NCI-H146 treated with DMSO at 0.1 percent for 48 hours (cell line): ENCODE results near the gene STAT3.

Source experiments
- DNase-seq: peaks from one replicate; lab custom pipeline; 2025; ENCODE audit not compliant: unreplicated experiment; lab: John Stamatoyannopoulos, UW

STAT3 gene

DNA sequence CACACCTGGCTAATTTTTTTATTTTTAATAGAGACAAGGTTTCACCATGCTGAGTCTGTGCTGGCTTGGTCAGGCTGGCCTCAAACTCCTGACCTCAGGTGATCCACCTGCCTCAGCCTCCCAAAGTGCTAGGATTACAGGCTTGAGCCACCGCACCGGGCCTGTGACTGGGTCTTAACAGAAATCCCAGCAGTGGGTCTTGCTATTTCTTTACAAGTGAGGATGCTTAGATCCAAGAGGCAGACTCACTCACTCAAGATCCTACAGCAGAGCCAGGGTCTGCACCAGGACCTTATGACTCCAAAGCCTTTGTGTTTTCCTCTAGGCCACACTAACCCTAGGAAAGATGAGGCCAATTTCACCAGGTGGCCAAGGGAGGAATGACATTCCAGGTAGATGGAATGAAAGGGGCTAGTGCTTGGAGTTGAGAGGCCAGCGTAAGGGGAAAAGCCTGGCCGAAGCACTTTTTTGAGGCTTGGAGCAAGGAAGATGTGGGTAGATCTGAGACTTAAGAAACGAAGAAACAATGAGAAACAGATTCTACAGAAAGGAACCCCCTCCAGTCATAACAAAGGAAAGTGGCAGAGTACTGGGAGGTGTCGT is 105.7 kb downstream of the STAT3 start:
- DNase-seq: no peak

DNA sequence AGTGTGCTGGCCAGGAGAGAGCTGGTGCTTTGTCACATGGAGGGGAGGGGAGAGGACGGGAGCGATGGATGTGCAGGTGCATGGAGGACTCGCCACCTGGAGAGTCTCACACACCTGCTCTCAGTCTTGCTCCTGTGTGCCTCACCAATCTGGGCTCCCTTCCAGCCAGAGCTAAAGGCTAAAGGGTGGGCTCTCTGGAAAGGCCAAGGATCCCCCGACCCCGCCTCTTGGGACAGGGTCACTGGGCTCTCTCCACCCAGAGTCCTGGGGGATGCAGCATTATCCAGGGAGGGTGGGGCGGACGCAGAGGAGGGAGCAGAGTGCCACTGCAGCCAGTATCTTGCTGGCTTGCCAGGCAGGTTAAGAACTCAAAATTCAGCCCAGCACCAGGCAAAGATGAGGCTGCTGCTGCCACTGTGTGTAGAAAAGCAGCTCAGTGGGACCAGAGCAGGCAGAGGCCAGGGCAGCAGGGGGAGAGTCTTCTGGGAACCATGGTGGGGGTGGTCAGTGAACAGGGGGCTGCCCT is 106.6 kb downstream of the STAT3 start:
- DNase-seq: peak; percentile 90

DNA sequence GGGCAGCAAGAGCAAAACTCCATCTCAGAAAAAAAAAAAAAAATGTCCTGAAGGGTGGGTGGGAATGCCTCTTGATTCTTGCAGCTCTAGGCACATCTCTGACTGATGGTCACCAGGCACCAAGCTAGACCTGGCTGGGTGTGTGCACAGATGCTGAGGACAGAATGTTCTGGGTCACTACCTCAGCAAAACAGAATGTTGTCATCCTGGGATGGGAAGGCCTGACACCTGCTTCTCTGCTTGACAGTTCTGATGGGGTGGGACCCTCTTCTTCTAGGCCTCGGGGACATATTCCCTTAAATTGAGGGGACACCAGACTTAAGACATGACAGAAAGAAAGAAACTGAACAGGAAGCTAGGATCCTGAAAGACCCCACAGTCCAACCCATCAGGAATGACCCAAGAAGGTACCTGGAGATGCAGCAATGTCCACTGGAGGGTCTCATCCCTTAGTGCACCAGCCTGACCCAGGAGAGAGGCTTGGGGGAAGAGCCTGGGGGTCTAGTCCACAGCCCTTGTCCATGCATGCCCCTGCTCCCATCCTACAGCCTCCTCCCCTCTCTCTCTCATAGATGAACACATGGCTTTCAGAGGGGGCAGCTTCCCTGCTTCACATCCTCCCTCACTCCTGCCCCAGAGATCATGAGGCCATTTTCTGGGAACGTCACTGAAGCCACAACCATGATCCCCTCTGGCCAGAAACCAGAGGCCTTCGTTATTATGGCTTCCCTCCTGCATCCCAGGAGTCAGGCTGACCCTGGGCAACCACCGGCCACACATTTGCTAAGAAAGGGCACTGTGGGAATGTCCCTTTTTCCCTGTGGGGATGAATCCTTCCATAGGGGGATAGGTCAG is 108.2 kb downstream of the STAT3 start:
- no peak for DNase-seq

DNA sequence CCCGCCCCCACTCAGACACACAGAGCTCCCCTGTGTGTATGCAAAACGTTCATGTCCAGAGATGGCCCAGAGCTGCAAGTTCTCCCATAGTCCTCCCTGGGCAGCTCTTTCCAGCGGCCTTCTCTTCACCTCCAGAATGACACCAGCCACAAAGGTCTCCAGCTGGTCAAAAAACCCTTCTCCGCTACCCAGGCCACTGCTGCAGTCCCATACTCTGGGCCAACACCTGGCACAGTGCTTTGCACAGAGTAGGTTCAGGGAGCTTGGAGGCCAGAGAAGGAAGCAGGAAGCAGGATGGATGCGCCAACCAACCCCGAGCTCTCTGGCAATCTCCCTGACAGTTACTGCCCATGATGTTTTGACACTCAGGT is 110.9 kb downstream of the STAT3 start:
- no peak for DNase-seq

DNA sequence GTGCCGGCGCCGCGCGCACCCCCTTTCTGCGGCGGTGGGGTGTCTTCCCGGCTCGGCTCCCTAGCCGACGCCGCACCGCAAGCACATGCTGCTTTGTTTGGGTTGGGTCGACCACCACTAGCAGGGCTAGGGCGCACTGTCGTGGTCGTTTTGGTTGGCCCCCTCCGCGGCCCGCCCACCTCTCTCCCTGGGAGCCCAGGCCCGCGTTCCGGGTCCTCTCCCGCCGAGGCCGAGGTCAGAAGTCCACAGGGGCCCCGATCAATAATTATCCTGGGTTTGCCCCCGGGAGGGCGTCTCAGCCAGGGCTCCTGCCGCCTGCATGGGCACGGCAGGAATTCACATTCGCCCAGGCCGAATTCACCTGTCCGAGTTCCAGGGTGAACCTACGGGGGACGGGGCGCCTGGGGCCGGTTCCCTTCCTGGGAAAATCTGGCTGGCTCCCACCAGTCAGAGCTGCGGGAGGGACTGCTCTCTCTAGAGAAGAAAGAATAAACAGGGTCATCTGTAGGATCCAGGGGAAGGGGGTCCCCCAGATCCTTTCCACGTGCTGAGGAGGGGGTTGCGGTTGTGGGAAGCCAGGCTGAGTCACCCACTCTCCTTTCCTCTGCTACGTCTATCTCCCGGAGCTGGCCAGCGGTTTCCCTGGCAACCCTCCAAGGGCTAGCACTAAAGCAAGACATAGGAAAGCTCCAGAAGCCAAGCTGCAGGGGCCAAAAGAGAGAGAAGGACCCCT is 111.5 kb downstream of the STAT3 start:
- peak; percentile 13 for DNase-seq

DNA sequence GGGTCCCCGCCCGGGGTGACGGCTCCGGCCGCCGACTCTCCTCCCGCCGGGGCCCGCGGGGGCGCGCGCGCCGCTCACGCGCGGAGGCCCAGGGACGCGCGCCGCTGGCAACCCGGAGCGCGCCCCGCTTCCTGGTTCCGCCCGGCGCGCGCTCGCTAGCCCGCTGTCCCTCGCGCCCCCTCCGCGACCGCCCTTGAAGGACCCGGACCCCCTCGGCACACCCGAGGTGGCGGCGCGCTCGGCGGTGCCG is 112.0 kb downstream of the STAT3 start, which contains the start of gene STAT5B:
TSS of gene STAT5B (minus strand) at position 33 of the 250 bp plus-strand sequence. CDS start 44,264 bp downstream, outside the sequence.
- DNase-seq: no peak

DNA sequence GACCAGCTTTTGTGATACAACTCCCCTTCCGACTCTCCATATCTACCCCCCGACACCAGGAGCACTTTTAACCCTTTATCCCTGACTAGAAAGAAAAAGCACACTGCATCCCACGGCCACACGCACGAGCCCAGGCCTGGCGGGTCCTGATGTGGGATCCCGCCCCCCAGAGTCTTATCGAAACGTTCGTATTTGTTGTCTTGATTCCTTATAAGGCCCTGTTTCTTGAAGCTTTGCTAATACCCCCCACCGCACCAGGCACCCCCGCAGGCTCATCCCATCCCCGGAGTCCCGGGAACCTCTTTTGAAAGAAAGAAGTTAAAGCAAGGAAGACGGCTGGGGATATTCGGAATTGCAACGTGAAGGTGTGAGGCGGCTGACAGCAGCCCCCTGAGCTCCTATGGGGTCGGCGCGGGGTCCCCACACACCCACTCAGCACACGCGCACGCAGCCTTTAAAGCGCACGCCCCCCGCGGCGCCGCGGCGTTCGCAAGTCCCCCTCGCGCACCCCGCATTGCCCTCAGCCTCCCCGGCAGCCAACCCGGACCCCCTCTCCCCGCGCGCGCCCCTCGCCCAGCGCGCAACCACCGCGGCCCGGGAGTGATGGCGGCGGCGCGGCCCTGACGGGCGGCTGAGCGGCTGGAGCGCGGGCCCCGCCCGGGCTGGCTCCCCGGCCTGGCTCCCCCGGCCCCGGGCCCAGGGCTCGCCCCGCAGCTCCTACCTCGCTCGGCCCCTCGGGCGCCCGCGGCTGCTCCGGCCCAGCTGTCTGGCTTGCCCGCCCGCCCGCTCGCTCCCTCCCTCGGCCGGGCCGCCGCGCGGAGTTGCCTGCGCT is 112.5 kb downstream of the STAT3 start:
- peak; percentile 15 for DNase-seq

DNA sequence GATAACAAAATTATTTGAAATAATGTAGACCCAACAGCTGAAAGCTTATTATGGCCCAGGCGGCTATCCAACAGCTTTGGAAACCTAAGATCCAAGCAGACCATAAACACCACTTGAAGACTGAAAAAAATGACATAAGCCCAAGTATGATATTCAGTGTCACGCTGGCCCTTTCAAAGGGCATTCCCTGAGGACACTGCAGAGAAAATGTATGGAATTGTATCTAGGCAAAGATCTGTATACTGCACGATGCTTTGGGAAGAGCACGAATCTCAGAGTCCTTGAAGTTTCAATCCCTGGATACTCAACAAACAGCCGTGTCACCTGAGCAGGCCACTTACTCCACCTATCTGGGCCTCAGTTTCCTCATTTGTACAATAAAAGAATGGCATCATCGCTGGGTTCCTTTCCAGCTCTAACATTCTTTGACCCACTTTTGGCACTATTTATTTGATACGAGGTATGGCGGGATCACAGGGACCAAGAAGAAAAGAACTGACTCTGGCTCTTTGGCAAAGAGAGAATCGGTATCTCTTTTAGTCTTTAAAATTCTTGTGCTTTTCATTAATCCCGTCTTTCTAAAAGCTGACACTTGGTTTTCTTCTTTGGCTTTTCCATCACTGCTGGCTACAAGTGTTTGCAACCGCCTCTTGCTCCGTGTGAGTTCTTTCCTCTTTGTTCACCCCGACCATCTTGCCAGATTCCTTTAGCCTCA is 113.3 kb downstream of the STAT3 start:
- DNase-seq: no peak

DNA sequence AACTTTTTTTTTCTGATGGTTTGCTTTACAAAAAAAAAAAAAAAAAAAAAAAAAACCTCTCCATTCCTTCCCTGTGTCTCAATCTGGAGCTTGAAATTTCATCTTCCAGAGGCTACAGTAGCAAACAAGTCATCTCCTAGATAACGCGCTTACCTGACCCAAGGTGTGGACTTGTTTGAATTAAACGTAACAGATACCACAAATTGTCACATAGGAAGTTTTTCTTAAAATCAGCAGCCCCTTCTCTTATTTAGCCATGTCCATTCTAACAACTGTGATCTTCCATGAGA is 114.0 kb downstream of the STAT3 start:
- DNase-seq: no peak

DNA sequence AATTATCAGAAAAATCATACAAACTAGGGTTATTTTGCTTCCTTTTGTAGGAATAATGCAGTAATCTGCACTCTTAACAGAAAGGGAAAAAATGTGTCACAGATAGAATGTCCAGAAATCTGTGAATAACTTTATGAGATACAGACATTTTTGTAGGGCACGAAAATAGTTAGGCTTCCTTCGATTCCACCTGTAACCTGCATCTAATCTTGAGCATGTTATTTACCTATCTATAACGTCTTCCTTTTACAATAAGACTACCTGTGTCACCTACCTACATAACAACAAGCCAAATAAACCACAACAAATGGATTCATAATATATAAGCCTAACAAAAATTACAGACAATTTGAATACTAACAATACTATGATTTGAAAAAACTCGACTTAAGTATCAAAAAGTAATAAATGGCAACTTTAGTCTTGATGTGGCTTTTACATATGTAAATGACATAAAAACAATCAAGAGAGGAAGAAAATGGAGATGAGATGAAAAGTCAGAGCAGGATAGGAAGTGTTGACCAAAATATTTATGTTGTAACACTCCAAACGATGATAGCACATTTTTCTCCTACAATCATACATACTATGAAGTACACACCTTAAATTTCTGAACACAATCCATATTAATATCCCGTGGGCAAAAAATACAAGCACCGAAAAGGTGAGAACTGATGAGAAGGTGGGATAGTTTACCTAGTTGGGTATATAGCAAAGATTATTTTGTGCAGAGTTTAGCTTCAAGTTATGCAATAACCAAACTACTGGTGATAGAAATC is 114.6 kb downstream of the STAT3 start:
- DNase-seq: no peak

DNA sequence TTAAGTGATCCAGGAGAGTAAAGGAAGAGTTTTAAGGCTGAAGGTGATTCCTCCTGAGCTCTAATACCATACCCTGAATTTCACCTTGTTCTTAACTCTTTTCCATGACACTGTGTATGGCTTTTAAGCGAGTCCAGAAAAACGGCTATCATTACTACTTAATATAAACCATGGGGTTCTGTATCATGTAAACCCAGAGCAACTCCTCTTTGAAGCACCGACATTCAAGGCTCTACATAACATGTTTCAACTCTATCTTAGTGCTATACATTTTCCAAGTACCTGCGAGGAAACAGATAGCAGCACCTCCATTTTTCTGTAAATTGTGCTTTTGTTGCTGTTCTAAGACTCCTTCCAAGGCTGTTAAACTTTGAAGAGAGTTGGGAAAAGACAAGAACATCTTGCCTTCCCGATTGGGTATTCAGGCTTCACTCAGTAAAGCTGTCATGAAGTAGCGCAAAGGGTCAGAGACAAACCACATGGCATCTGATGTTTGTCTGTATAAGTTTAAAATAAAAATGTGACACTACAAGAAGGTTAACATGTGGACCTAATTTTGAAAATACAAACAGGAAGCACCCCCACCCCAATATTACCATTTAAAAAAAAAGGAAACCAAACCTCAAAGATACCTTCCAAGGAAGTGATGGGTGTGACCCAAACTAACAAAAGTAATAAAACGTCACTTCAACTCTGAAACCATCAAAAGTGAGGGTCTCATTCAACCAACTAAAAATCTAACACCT is 115.9 kb downstream of the STAT3 start:
- DNase-seq: no peak

DNA sequence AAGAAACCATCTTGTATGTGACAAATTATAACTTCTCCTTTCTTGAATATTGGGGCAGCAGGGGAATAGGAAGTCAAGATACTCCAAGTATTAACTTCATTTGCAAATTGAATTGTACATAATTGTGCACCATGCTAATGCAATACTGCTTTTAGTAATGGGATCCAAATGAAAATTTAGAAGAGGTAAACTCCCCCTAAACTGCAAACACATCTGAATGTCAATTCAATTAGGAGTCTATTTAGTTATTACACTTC is 116.5 kb downstream of the STAT3 start:
- no peak for DNase-seq

DNA sequence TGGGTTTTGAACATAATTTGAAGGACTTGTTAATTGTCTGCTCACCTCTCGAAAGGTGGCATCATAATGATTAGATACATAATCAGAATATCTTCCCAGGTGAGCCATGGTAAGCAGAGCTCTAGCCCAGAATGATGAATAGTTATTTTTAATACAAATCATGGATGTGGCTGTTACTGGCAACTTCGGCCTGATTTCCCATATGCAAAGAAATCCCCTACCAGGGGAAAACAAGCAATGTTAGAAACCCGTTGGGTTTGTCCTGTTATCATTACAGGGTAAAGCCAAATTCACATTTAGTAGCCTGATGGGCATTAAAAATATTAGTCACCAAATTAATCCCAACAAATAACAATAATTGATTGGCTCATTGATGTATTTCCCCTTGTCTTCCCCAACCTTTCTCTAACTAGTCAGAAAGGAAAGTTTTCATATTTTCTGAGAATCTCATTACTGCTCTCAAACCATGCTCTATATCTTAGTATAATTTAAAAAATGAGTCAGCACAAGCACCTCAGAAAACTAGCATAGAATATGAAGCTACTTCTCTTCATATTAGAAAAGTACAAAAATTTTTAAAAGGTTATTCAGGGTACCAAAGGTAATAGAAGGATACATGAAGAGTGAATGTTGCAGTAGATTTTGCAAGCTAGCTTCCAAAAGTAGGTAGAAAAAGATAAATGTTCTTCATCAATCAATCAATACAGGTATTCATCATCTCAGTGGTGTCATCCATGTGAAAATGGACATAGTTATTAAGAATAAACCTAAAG is 117.0 kb downstream of the STAT3 start:
- no peak for DNase-seq

DNA sequence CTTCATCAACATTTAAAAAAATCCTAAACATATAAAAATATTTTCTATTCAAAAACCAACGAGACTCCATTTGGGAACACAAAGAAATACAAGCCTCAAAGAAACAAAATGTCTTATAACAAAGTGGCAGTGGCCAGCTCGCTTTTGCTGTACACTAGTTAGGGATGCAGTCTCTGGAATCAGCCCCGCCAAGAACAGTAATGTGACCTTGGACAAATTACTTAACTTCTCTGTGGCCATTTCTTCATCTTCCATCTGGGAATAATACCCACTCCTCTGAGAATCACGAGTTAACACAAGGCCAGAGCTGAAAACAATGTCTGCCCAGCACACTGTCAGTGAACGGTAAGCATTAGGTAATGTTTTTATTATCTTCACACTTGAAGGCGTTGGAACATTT is 117.6 kb downstream of the STAT3 start:
- DNase-seq: no peak

DNA sequence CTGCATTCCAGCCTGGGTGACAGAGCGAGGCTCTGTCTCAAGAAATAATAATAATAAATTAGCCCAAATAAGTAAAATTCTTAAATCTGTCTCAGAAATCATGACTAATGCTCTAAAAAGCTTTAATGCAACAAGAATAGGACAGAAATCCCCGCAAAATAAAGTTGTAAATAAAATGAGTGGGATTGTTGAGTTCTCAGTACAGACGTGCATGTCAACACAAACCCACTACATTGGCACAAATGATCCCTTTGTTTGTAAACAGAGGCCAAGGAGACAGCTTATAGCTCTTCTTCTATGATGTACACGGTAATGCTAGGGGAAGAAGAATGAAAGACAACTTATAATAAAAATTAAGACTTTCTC is 118.1 kb downstream of the STAT3 start:
- DNase-seq: no peak

DNA sequence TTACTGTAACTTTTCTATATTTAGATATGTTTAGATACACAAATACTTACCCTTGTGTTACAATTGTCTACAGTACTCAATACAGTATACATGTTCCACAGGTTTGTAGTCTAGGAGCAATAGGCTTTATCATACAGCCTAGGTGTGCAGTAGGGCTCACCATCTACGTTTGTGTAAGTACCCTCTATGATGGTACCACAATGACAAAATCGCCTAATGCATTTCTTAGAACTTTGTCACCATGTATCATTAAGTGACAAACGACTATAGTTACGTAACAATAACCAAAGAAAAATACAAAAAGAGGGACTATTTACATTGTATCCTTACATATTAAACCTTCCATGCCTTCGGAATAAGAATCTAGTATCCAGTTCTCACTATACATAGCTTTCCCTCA is 120.0 kb downstream of the STAT3 start:
- no peak for DNase-seq

DNA sequence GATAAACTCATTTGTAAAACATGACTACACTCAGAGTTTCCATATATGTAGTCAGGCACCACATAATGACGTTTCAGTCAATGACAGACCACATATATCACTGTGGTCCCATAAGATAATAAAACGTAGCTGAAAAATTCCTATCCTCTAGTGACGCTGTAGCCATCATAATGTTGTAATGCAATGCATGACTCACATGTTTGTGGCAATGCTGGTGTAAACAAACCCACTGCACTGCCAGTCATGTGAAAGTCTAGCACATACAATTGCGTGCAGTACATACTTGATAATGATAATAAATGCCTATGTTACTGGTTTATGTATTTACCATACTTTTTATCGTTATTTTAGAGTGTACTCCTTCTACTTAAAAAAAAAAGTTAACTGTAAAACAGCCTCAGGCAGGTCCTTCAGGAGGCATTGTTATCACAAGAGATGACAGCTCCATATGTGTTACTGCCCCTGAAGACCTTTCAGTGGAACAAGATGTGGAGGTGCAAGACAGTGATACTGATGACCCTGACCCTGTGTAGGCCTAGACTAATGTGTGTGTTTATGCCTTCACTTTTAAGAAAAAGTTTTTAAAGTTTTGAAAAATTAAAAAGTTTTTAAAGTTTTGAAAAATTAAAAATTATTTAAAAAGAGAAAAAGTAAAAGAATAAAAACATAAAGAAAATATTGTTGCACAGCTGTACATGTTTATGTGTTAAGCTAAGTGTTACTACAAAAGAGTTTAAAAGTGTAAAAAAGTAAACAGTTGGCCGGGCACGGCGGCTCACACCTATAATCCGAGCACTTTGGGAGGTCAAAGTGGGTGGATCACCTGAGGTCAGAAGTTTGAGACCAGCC is 121.1 kb downstream of the STAT3 start:
- DNase-seq: no peak

DNA sequence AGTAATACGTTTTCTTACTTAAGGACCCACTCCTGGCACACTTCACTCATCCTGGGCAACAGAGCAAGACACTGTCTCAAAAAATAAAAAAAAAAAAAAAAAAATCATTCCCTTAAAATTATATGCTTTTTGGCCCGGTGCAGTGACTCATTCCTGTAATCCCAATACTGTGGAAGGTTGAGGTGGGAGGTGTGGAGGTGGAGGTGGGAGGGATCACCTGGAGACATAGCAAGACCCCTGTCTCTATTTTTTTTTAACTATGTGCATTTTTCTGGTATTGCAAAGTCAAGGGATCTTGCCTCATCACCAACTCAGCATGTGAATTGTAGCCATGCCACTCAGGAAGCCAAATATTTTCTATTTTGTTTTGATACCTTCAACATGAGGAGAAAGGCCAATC is 121.8 kb downstream of the STAT3 start:
- no peak for DNase-seq
